Left forelimb (tissue), 1 donor: ENCODE measurements around the gene SUPT20HL2.
"Not testable (repeated sequence)": the region's sequence is repeated elsewhere in the genome, so short reads cannot be mapped to it uniquely, and the experiment has no call there.

Source experiments
- DNase-seq: peaks from one replicate; pipeline ENCODE4 v3.0.0-alpha.2; 2018; ENCODE audit warnings: low spot score

The SUPT20HL2 gene

DNA sequence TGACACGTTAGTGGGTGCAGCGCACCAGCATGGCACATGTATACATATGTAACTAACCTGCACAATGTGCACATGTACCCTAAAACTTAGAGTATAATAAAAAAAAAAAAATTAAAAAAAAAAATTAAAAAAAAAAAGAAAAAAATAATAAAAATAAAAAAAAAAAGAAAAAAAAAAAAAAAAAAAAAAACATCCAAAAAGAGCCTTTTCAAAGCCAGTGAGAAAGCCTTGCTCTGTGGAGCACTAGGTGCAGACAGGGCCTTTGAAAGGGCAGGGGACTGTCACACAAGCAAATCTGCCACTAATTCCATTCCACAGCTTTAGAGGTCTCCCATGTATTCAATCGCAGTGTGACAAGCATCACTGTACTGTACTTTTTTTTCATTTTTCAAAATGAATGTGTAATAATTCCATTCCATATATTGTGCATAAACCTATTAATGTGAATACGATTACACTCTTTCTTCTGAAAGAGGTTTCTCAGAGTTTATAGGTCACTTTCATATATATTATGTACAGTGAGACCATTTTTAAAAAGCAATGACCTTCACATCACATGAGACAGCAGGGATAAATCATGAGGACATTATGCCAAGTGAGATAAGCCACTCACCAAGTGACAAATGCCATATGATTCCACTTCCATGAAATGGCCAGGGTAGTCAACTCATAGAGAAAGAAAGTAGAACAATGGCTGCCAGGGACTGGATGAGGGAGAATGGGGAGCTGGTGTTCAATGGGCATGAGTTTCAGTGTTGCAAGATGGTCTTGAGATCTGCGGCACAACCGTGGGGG lies 4.1 kb downstream of the SUPT20HL2 start:
- DNase-seq, result not testable (repeated sequence)

DNA sequence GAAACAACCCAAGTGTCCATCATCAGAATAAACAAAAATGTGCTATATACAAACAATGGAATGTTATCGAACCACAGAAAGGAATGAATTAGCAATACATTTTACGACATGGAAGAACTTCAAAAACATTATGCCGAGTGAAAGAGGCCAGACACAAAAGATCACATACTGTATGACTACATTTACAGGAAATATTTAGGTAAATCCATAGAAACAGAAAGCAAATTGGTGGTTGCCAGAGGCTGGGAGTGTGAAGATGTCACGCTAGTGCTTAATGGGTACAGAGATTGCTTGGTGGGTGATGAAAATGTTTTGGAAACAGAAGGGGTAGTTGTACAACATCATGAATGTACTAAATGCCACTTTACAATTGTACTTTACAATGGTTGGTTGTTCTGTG lies 5.1 kb downstream of the SUPT20HL2 start:
- not testable (repeated sequence) for DNase-seq

DNA sequence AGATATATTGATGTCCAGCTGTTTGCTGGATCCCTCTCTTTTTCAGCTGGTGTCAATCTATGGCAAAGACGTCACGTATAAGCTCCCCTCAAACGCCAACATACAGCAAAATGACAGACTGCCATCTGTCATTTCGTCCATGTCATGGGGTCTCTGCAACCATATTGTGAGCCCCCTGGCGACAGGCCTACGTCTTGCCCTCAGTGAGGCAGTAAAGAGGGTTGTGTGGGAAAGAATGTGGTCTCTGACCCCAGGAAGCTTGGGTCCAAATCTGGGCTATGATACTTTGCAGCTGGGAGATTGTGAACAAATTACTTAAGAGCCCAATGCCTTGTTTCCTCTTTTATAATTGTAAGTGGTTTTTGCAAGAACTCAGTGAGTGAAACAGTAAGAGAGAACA lies 7.4 kb downstream of the SUPT20HL2 start:
- DNase-seq, result no peak

DNA sequence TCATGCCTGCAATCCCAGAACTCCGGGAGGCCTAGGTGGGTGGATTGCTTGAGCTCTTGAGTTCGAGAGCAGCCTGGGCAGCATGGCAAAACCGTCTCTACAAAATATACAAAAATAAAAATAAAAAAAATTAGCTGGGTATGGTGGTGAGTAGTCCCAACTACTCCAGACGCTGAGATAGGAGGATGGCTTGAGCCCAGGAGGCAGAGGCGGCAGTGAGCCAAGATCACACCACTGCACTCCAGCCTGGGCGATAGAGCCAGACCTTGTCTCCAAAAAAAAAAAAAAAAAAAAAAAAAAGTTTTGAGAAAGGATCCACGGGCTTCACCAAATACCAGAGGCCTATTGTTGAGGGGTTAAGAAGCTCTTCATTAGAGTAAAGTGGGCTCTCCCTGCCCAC lies 8.0 kb downstream of the SUPT20HL2 start:
- no peak for DNase-seq

DNA sequence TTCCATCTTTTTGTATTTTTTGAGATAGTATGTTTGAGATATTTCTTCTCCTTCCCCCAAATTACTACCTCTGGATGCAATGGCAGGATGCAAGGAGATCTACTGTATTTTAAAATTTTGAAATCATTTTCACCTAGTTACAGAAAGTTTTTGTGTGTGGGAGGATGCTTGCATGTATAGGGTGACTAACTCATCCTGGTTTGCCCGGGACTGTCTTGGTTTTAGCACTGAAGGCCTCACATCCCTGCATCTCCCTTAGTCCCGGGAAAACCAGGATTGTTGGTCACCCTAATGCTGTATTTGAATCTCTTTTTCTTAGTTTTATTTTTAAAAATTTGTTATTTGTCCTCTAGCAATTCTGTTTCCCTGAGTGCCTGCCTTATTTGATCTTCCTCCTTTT lies 12.1 kb downstream of the SUPT20HL2 start:
- no peak for DNase-seq

DNA sequence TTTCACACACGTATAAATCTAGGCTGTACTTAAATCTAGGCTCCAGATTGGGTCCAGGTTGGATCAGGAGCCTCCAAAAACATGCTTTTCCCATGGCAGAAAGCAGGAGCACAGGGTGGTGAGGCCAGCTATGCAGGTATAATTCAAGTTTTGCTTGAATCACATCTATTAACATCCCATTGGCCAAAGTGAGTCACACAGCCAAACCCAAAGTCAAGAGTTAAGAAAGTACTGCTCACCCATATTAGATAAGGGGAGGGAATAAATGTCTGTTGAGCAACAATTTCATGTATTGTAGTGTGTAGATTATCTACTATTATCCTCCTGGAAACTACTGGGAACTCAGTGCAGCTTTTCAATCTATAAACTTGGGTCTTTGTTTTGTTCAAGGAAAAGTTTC lies 12.8 kb downstream of the SUPT20HL2 start:
- no peak for DNase-seq

DNA sequence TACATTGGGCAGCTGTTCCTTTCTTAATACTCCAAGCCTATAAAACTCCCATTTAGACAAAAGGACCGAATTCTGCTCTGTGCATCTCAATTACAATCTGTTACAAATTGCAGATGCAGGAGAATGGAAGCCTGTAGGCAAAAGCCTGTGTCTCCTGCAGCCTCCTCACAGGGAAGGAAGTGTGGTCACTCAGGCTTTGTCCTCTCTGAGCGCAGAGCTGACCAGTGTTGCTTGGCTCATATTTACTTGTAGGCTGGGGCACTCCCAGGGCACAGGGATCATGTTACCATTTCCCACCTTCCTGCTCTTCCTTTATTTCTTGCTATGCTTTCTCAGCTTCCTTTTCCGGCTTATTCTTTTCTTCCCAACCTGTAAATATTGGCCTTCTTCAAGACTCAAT lies 15.7 kb downstream of the SUPT20HL2 start:
- DNase-seq, result no peak

DNA sequence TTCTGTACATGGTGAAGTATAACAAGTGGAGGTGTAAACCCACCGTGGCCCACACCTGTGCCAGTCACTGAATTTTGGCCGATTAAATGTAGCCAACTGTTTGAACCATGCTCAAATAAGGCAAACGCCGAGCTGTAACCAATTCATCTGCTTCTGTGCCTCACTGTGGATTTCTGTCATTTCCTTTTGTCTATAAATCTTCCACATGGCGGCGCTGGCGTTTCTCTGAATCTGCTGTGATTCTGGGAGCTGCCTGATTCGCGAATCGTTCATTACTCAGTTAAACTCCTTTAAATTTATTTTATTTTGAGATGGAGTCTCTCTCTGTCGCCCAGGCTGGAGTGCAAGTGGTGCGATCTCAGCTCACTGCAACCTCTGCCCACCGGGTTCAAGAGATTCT lies 19.2 kb downstream of the SUPT20HL2 start:
- DNase-seq, result no peak

DNA sequence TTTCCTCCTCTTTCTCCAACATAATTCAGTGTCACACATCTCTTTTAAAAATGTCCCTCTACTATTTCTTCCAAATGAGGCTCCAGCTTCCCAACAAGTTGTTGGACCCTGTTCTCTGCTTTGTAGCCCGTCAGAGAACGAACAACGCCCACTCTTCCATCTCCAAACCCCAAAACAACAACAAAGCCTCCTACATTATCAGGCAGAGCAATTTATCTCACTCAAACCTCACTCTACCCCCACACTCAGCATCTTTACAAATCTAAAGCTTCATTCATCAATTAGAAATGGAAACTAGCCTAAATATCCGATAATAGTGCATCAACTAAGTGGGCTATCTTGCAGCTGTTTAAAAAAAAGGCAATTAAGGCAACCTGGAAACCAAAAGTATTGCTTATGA lies 20.5 kb downstream of the SUPT20HL2 start:
- no peak for DNase-seq

DNA sequence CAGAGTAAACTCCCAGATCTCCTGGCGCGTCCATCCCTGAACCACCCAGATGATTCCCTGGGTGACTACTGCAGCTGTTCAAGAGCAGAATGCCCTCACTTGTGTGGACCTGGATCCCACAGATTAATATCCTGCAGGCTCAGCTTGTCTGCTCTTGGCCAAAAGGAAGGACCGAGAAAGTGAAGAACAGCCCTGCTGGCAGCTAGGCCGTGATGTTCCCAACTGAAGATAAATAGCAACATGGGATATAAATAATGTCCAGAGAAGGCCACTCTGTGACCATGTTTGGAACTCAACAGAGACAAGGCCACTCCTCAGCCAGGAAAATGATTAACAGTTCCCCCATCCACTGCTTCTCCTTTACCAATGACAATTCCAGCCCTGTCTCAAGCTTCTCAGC lies 21.5 kb downstream of the SUPT20HL2 start:
- DNase-seq, result no peak

DNA sequence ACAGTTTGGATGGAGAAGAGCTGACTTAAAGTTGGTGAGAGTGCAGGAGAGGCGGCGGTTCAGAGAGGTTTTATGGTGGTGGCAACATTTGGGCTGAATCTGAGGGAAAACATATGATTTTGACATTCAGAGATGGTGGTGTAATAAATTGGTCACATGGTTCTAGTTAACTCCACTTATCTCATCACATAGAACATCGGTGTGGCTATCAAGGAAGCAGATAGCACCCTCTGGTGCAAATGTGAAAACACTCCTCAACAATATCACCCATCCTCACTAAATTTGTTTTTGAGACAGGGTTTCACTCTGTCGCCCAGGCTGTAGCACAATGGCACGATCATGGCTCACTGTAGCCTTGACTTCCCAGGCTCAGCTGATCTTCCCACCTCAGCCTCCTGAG lies 28.8 kb downstream of the SUPT20HL2 start:
- DNase-seq, result no peak

DNA sequence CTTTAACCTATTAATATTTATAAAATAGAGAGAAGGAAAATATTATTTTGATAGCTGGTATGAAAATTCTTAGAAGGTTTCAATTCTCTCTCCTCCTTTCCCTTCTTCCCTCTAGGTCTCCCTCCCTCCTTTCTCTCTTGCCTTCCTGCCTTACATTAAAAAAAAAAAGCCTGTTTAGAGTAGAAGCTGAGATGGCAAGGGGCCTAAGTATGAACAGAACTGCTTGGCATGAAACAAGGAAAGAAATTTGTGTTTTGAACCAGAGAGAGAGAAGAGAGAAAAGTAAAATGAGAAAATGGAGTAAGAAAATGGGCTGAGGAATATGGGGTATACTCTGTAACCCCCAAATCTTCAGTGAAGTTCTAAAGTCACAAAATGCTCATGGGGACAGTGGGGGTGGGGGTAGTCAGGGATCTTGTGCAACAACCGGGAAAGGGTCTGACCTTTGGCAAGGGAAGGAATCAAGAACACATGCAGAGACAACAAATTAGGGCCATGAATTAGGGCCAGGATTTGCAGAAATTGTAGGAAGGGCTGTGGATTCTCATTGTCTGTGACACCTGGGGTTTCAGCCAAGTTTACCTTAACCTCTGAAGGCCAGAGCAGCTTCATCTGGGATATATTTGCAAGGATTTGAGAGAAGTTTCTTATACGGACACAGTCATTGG lies 30.6 kb downstream of the SUPT20HL2 start:
- no peak for DNase-seq

DNA sequence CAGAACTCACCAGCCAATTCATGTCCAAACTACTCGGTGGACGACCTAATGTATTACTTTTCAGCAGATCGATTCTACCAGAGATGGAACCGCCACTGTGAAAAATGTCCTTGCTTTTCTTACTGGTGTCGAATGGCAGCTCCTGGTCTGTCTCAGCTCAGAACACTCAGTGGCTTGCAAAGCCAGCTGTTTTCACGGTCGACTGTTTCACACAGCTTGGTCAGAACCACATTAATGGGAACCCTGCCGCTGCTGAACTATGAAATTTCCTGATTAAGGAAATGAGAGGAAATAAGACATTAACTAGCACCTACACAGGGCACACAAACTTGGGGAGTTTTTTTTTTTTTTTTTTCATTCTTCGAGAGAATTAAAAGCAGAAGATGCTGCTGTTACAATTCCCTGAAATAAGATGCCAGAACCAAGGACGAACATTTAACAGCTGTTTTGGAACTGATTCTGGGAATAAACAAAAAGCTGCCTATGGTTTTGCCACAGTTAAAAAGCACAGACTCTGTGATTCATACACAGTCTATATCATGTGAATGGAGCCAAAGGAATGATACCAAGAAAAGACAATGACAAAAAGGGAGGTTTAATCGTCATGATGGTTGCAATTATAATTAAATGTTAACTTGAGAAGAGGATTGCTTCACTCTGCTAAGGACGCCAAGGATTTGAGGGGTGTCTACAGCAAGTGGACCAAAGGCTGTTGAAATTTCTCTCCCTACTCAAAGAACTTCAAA lies 31.3 kb downstream of the SUPT20HL2 start:
- no peak for DNase-seq

DNA sequence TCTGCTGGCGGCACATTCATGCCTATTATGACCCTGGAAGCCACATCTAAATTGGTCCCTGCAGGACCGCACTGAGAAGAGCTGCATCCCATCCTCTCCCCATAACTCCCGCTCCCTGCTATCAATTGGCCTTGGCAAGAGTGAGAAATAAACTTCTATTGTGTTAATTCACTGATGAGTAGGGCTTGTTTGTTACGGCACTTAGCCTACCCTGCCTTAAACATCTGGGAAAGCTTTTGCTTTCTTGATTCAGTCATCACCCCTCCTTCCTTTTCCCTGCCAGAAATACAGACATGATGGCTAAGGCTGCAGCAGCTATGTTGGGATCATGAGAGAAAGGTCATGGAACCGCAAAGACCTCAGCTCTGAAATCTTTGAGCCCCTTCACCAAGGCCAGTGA lies 36.5 kb downstream of the SUPT20HL2 start:
- no peak for DNase-seq

DNA sequence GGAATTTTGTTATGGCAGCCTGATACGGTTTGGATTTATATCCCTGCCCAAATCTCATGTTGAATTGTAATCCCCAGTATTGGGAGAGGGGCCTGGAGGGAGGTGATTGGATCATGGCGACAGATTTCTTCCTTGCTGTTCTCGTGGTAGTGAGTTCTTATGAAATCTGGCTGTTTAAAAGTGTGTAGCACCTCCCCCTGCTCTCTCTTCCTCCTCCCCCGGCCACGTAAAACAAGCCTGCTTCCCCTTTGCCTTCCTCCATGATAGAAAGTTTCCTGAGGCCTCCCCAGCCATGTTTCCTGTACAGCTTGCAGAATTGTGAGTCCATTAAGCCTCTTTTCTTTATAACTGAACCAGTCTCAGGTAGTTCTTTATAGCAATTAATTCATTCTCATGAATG lies 37.9 kb downstream of the SUPT20HL2 start:
- no peak for DNase-seq

DNA sequence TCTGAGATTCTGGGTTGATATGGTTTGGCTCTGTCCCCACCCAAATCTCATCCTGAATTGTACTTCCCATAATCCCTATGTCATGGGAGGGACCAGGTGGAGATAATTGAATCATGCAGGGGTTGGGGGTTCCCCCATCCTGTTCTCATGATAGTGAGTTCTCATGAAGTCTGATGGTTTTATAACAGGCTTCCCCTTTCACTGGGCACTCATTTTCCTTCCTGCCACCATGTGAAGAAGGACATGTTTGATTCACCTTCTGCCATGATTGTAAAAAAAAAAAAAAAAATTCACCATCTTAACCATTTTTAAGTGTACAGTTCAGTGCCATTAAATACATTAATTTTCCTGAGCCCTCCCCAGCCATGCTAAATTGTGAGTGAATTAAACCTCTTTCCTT lies 42.6 kb downstream of the SUPT20HL2 start:
- DNase-seq, result no peak

DNA sequence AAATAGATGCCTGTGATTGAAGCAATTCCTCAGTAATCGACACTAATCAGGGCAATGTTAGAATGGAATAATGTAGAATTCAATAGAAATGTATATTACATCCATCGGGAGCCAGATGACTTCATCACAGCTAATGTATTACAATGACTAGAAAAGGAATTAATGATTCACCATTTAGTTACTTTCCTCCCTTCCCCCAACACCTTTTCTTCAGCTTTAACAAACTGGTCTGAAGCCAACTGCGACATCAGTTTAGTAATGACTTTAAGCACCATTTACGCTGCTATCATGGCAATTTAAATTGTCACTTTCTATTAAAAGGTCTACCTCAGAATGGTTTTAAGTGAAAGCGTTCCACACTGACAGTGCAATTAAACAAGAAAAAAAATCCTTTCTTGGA lies 45.1 kb downstream of the SUPT20HL2 start:
- no peak for DNase-seq

DNA sequence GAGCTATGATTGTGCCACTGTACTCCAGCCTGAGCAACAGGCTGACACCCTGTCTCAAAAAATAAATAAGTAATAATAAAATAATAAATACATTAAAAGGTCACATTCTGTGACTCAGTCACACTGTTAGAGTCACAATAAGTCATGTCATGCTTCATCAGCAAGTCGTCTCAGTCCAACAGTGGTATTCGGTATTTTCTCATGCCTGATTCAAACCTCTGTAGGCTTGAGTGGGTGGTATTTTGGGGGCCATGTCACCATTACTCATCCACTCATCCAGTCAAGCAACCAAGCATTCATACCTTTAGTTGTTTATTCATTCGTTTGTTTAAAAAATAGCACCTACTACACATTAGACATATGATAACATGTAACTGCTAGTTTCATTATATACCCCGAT lies 46.9 kb downstream of the SUPT20HL2 start:
- no peak for DNase-seq

DNA sequence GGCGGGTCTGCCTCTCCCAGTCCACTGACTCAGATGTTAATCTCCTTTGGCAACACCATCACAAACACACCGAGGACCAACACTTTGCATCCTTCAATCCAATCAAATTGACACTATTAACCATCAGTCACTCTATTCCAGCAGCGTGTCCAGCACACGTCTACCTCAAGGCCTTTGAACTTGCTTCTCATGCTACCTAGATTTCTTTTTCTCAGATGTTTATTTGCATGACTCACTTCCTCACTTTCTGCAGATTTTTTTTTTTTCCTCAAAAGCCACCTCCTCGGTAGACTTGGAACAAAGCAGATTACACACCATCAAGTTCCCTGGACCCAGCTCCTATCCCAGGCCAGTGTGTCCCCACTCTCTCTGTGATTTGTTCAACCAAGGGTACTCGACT lies 49.5 kb downstream of the SUPT20HL2 start:
- DNase-seq, result no peak

DNA sequence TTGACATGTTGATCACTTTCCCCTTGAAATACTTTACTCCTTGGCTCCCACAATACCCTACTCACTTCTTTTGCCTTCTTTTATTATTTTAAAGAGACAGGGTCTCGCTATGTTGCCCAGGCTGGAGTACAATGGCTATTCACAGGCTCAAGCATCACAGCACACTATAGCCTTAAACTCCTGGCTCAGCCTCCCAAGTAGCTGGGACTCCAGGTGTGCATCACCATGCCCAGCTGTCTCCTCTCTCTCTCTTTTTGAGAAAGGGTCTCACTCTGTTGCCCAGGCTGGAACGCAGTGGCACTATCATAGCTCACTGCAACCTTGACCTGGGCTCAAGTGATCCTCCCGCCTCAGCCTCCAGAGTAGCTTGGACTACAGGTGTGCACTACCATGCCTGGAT lies 51.6 kb downstream of the SUPT20HL2 start:
- no peak for DNase-seq
